Smooth muscle cell (in vitro differentiated cells): Measurements from ENCODE around the gene GRK5. TPM values are rescaled to one million over a fixed set of nuclear protein-coding genes. Genes with fewer than 3 reads are reported as not detected.

ENCODE experiments used
- DNase-seq: peaks from one replicate; lab custom pipeline; 2025; ENCODE audit not compliant: unreplicated experiment; lab: John Stamatoyannopoulos, UW
- H2AFZ ChIP-seq: fragments of 200-600 bp; sonication (generic); 2 replicates; pipeline ENCODE4 v1.6.0; 2016; ENCODE audit warnings: antibody characterized with exemption, low read depth, mild to moderate bottlenecking
- H3F3A ChIP-seq: fragments of 200-600 bp; sonication (generic); 2 replicates; pipeline ENCODE4 v1.6.0; 2017; ENCODE audit warnings: antibody characterized with exemption, low read depth
- H3K27ac ChIP-seq: fragments of 200-600 bp; sonication (generic); 2 replicates; pipeline ENCODE4 v1.5.1; 2016; ENCODE audit warnings: low read depth, mild to moderate bottlenecking
- H3K27me3 ChIP-seq: fragments of 200-600 bp; sonication (generic); 2 replicates; pipeline ENCODE4 v1.6.1; 2016; ENCODE audit warnings: low read depth, mild to moderate bottlenecking
- H3K36me3 ChIP-seq: fragments of 200-600 bp; sonication (generic); 2 replicates; pipeline ENCODE4 v1.5.1; 2016; ENCODE audit warnings: low read depth
- H3K4me1 ChIP-seq: fragments of 200-600 bp; sonication (generic); 2 replicates; pipeline ENCODE4 v1.5.1; 2016; ENCODE audit warnings: low read depth
- H3K4me2 ChIP-seq: fragments of 200-600 bp; sonication (generic); 2 replicates; pipeline ENCODE4 v1.6.0; 2016; ENCODE audit warnings: mild to moderate bottlenecking
- H3K4me3 ChIP-seq: fragments of 200-600 bp; sonication (generic); 2 replicates; pipeline ENCODE4 v1.5.1; 2016; ENCODE audit warnings: mild to moderate bottlenecking
- H3K79me2 ChIP-seq: fragments of 200-600 bp; sonication (generic); 2 replicates; pipeline ENCODE4 v1.6.0; 2016; ENCODE audit warnings: low read depth, mild to moderate bottlenecking
- H3K9ac ChIP-seq: fragments of 200-600 bp; sonication (generic); 2 replicates; pipeline ENCODE4 v1.6.0; 2016; ENCODE audit warnings: low read depth
- H3K9me3 ChIP-seq: fragments of 200-600 bp; sonication (generic); replicated peaks from 2 replicates; pipeline ENCODE4 v1.5.1; 2016; ENCODE audit warnings: low read depth
- H4K20me1 ChIP-seq: fragments of 200-600 bp; sonication (generic); 2 replicates; pipeline ENCODE4 v1.6.0; 2016; ENCODE audit warnings: low read depth
- WGBS: methylation state at CpG from one replicate; pipeline ENCODE4 v1.1.7; 2016; ENCODE audit warnings: low lambda C conversion rate; 5-methylcytosine and 5-hydroxymethylcytosine counted together
- polyA plus RNA-seq: library from polyadenylated mRNA; unstranded; fragments of >200 nt; fragmentation: Nextera tagmentation; extraction: Ambion mirVana; gene quantifications from 2 replicates; pipeline ENCODE4 v1.2.1, GENCODE V29; 2016
- total RNA-seq: library from RNA; depleted of rRNA; stranded (reverse); fragments of >200 nt; gene quantifications from 2 replicates; pipeline ENCODE4 v1.2.3, GENCODE V29; 2014
- TF ChIP-seq, protein P1 (sequence below): fragments of 200-600 bp; sonication (generic); IDR thresholded peaks from 2 replicates; pipeline ENCODE4 v1.5.1; 2017; ENCODE audit warnings: borderline replicate concordance, mild to moderate bottlenecking, antibody characterized with exemption; ENCODE audit not compliant: insufficient read depth, poor library complexity, severe bottlenecking

GRK5 gene
- total and polyA plus RNA-seq, 2 experiments from 2014 or later, result 4.4 to 5.2 TPM

DNA sequence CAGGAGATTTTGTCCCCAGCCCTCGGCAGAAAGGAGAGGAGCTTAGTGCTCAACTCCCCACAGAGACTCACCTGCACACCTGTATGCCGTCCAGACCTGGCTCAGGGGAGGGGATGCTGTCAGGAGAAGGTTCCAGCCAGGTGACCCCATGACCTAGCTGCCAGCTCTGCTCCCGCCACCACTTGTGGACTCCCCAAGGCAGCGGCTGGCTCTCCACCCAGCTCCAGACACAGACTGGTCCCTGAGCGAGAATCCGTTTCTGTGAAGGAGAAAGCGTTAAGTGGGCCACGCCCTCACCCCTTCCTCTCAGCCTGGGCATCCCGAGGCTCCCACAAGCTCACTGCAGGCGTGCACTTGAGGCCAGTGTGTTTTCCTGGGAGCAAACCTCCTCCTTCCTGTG lies 258.7 kb downstream of the GRK5 start:
- no peaks in the 10 kb centered on the region for H4K20me1 ChIP-seq
- H3K9me3 ChIP-seq, result no peaks in the 10 kb centered on the region
- no peak overlapping the region for H3K4me3 ChIP-seq
- H3F3A ChIP-seq, result no peaks in the 10 kb centered on the region
- H3K4me1 ChIP-seq, result no peaks in the 10 kb centered on the region
- no peaks in the 10 kb centered on the region for H3K79me2 ChIP-seq
- no peak overlapping the region for H3K4me2 ChIP-seq
- no peak overlapping the region for H2AFZ ChIP-seq
- no peaks in the 10 kb centered on the region for H3K36me3 ChIP-seq
- peaks cover 9% of the 10 kb centered on the region for H3K27me3 ChIP-seq
- no peak overlapping the region for H3K27ac ChIP-seq
- no peak overlapping the region for H3K9ac ChIP-seq
- TF ChIP-seq, protein P1, sequence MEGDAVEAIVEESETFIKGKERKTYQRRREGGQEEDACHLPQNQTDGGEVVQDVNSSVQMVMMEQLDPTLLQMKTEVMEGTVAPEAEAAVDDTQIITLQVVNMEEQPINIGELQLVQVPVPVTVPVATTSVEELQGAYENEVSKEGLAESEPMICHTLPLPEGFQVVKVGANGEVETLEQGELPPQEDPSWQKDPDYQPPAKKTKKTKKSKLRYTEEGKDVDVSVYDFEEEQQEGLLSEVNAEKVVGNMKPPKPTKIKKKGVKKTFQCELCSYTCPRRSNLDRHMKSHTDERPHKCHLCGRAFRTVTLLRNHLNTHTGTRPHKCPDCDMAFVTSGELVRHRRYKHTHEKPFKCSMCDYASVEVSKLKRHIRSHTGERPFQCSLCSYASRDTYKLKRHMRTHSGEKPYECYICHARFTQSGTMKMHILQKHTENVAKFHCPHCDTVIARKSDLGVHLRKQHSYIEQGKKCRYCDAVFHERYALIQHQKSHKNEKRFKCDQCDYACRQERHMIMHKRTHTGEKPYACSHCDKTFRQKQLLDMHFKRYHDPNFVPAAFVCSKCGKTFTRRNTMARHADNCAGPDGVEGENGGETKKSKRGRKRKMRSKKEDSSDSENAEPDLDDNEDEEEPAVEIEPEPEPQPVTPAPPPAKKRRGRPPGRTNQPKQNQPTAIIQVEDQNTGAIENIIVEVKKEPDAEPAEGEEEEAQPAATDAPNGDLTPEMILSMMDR, result no peak
- 84% methylated on average over 10 of the region's 10 CpGs for WGBS
- no peak for DNase-seq

DNA sequence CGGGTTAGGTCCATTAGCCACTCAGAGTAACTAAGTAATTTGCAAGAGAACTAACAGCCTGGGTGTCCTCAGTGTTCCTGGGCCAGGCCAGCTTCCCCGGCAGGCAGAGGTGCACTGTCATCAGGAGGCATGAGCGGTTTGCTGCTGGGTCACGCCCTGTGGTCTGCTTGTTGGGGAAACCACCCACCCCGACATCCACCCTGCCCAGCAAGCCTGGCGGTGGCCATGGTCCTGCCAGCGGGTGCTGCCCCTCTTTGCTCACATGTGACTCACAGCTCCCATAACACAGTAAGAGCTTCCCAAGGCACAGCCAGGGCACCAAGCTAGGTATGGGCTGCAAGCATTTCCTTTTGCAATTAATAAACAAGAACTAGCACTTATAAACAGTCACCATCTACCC lies 259.3 kb downstream of the GRK5 start:
- no peak overlapping the region for H3K4me2 ChIP-seq
- no peak overlapping the region for H3K9ac ChIP-seq
- DNase-seq, result no peak
- TF ChIP-seq, protein P1, result no peak
- H3K27me3 ChIP-seq, result peaks cover 12% of the 10 kb centered on the region
- H3K4me1 ChIP-seq, result no peaks in the 10 kb centered on the region
- H3K9me3 ChIP-seq, result no peaks in the 10 kb centered on the region
- H3K4me3 ChIP-seq, result no peak overlapping the region
- H3K27ac ChIP-seq, result no peak overlapping the region
- 85% methylated on average over 7 of the region's 7 CpGs for WGBS
- H3K79me2 ChIP-seq, result no peaks in the 10 kb centered on the region
- no peak overlapping the region for H2AFZ ChIP-seq
- H3F3A ChIP-seq, result no peaks in the 10 kb centered on the region
- no peaks in the 10 kb centered on the region for H3K36me3 ChIP-seq
- no peaks in the 10 kb centered on the region for H4K20me1 ChIP-seq

DNA sequence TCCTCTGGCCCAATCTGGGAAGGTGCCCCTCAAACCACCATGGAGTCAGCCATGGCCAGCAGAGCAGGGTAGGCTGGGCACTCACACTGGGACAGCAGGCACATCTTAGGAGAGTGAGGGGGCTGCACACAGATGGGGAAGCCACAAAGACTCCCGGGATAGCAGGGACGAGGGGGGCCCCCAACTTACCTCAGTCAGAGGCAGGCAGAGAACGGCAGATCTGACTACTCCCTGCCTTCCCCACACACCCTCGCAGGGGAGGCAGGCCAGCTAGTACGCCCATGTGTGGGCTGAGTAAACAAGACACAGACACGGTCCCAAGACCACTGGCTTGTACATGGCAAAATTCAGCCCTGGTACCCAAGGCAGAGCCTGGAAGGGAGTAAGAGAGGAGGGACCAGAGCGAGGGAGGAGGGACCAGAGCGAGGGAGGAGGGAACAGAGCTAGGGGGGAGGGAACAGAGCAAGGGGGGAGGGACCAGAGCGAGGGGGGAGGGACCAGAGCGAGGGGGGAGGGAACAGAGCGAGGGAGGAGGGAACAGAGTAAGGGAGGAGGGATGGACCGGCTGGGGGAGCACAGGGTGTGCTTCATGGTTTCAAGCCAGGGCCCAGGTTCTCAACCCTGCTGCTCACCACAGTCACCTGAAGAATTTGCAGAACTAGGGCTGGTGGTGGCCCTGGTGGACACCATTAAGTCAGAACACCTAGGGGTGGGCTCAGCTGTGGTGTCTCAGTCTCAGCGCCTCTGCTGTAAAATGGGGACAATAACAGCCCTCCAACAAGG lies 261.4 kb downstream of the GRK5 start:
- no peak overlapping the region for H3K9ac ChIP-seq
- H3K4me2 ChIP-seq, result no peak overlapping the region
- H3K36me3 ChIP-seq, result no peaks in the 10 kb centered on the region
- no peaks in the 10 kb centered on the region for H3K79me2 ChIP-seq
- TF ChIP-seq, protein P1, result no peak
- no peaks in the 10 kb centered on the region for H3K9me3 ChIP-seq
- no peak overlapping the region for H3K4me3 ChIP-seq
- no peak for DNase-seq
- H2AFZ ChIP-seq, result no peak overlapping the region
- 84% methylated on average over 9 of the region's 13 CpGs for WGBS
- no peak overlapping the region for H3K27ac ChIP-seq
- H3K27me3 ChIP-seq, result peaks cover 21% of the 10 kb centered on the region
- H4K20me1 ChIP-seq, result no peaks in the 10 kb centered on the region
- no peaks in the 10 kb centered on the region for H3K4me1 ChIP-seq
- H3F3A ChIP-seq, result no peaks in the 10 kb centered on the region

GRCh38 chr10:119469325-119469707 lies 261.9 kb downstream of the GRK5 start:
- Histone ChIP-seq H3K27me3 (peaks cover 21% of the 10 kb centered on the region), H3K9me3 (no peaks in the 10 kb centered on the region), H4K20me1 (no peaks in the 10 kb centered on the region), H3K4me3 (no peak overlapping the region), H2AFZ (no peak overlapping the region), H3K36me3 (no peaks in the 10 kb centered on the region), H3K4me2 (no peak overlapping the region), H3K27ac (no peak overlapping the region), H3K4me1 (no peaks in the 10 kb centered on the region), H3K79me2 (no peaks in the 10 kb centered on the region), H3F3A (no peaks in the 10 kb centered on the region), H3K9ac (no peak overlapping the region)
- no peak for DNase-seq
- WGBS, result 87% methylated on average over 8 of the region's 8 CpGs
- TF ChIP-seq, protein P1, result no peak
